HEK293 (cell line): Measurements from ENCODE around the gene ADPRHL1.

Experiments
- CTCF ChIA-PET: fragments of 350-600 bp; formaldehyde crosslinking; extraction: SDS; loops from one replicate; lab custom pipeline; 2021; ENCODE audit warnings: antibody characterized with exemption; lab: Yijun Ruan, JAX
- POLR2A ChIA-PET: fragments of 300-600 bp; formaldehyde crosslinking; extraction: SDS; loops from one replicate; lab custom pipeline; 2020; ENCODE audit warnings: antibody characterized with exemption, inconsistent platforms; lab: Yijun Ruan, JAX
- H3K27ac ChIP-seq: fragments of 200-500 bp; sonication (Bioruptor generic); 2 replicates; pipeline ENCODE4 v1.5.1; 2014; ENCODE audit warnings: low read depth, low read length, control low read depth, inconsistent platforms; ENCODE audit errors: extremely low read depth
- H3K36me3 ChIP-seq, 2 experiments: fragments of 200-500 bp in 1 of 2; sonication (Bioruptor generic) in 1 of 2; 1 replicate in 1 of 2; 2 replicates in 1 of 2; pipeline ENCODE4 v1.5.1; 2014 to 2017; ENCODE audit warnings: inconsistent platforms in 2 of 2, low read length in 2 of 2; ENCODE audit not compliant: control insufficient read depth in 2 of 2, insufficient read depth in 1 of 2
- H3K4me1 ChIP-seq: fragments of 200-500 bp; sonication (Bioruptor generic); 2 replicates; pipeline ENCODE4 v1.5.1; 2014; ENCODE audit warnings: mild to moderate bottlenecking, low read length, inconsistent platforms; ENCODE audit not compliant: control insufficient read depth, insufficient read depth
- H3K4me3 ChIP-seq: 2 replicates; pipeline ENCODE4 v1.5.1; 2011; ENCODE audit warnings: low read depth, mild to moderate bottlenecking, control low read depth, low read length, moderate library complexity
- H3K9me3 ChIP-seq: fragments of 200-500 bp; sonication (Bioruptor generic); 2 replicates; pipeline ENCODE4 v1.5.1; 2014; ENCODE audit warnings: low read depth, low read length, inconsistent platforms; ENCODE audit not compliant: control insufficient read depth, insufficient read depth
- KLF9 ChIP-seq: fragments of 450-650 bp; formaldehyde crosslinking; IDR thresholded peaks from 2 replicates; pipeline ENCODE4 v1.5.1; 2016; ENCODE audit warnings: missing biosample characterization, missing genetic modification characterization, low read depth
- YY1 ChIP-seq: fragments of 450-650 bp; formaldehyde crosslinking; IDR thresholded peaks from 2 replicates; pipeline ENCODE4 v1.5.1; 2018; ENCODE audit warnings: missing biosample characterization, missing genetic modification characterization
- ZNF121 ChIP-seq: fragments of 450-650 bp; formaldehyde crosslinking; IDR thresholded peaks from 2 replicates; pipeline ENCODE4 v1.5.1; 2016; ENCODE audit warnings: missing biosample characterization, missing genetic modification characterization
- ZNF146 ChIP-seq: fragments of 450-650 bp; formaldehyde crosslinking; IDR thresholded peaks from 2 replicates; pipeline ENCODE4 v1.5.1; 2016; ENCODE audit warnings: missing biosample characterization, missing genetic modification characterization
- ZNF214 ChIP-seq: fragments of 450-650 bp; formaldehyde crosslinking; IDR thresholded peaks from 2 replicates; pipeline ENCODE4 v1.5.1; 2017; ENCODE audit warnings: missing biosample characterization, mild to moderate bottlenecking, missing genetic modification characterization, borderline replicate concordance
- ZNF223 ChIP-seq: fragments of 450-650 bp; formaldehyde crosslinking; IDR thresholded peaks from 2 replicates; pipeline ENCODE4 v1.5.1; 2016; ENCODE audit warnings: missing biosample characterization, missing genetic modification characterization
- ZNF366 ChIP-seq: fragments of 450-650 bp; formaldehyde crosslinking; conservative IDR thresholded peaks from 2 replicates; pipeline ENCODE4 v1.5.1; 2016; ENCODE audit warnings: missing biosample characterization, missing genetic modification characterization
- ZNF48 ChIP-seq: fragments of 450-650 bp; formaldehyde crosslinking; IDR thresholded peaks from 2 replicates; pipeline ENCODE4 v1.5.1; 2016; ENCODE audit warnings: missing biosample characterization, missing genetic modification characterization
- ZNF701 ChIP-seq: fragments of 450-650 bp; formaldehyde crosslinking; IDR thresholded peaks from 2 replicates; pipeline ENCODE4 v1.5.1; 2016; ENCODE audit warnings: missing biosample characterization, missing genetic modification characterization
- ZNF791 ChIP-seq: fragments of 450-650 bp; formaldehyde crosslinking; IDR thresholded peaks from 2 replicates; pipeline ENCODE4 v1.5.1; 2016; ENCODE audit warnings: missing biosample characterization, missing genetic modification characterization
- ZSCAN30 ChIP-seq: fragments of 450-650 bp; IDR thresholded peaks from 2 replicates; pipeline ENCODE4 v1.5.1; 2018; ENCODE audit warnings: missing biosample characterization, mild to moderate bottlenecking, missing genetic modification characterization, moderate library complexity
- TF ChIP-seq, protein P1 (sequence below): fragments of 450-650 bp; formaldehyde crosslinking; IDR thresholded peaks from 2 replicates; pipeline ENCODE4 v1.5.1; 2016; ENCODE audit warnings: missing biosample characterization, missing genetic modification characterization
- TF ChIP-seq, protein P2 (sequence below): fragments of 450-650 bp; formaldehyde crosslinking; IDR thresholded peaks from 2 replicates; pipeline ENCODE4; 2016; ENCODE audit warnings: missing biosample characterization, missing genetic modification characterization
- TF ChIP-seq, protein P3 (sequence below): fragments of 450-650 bp; formaldehyde crosslinking; IDR thresholded peaks from 2 replicates; pipeline ENCODE4 v1.5.1; 2016; ENCODE audit warnings: missing biosample characterization, missing genetic modification characterization
- TF ChIP-seq, protein P4 (sequence below): fragments of 450-650 bp; formaldehyde crosslinking; conservative IDR thresholded peaks from 2 replicates; pipeline ENCODE4 v1.5.1; 2016; ENCODE audit warnings: low read depth, missing biosample characterization, missing genetic modification characterization

ADPRHL1 gene

DNA sequence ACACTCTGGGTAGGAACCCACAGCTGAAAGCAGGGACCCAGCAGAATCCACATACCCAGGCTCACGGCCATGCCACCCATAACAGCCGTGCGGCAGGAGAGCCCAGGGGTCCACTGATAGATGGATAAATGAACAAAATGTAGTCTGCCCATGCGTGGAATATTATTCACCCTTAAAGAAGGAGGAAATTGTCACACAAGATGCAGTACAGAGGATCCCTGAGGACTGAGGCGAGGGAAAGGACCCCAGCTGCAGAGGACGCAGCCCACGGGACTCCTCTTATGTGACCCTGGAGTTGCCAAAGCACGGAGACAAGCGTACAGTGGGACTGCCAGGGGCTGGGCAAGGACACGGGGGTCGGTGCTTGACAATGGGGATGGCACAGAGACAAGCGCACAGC, 100.0 kb downstream of the ADPRHL1 start:
- Histone ChIP-seq H3K4me3 (no peak overlapping the region), H3K36me3 (peaks cover 0 to 31% of the 10 kb centered on the region in 2 experiments; a peak in 1 of 3 replicates)
- TF ChIP-seq, protein P1, sequence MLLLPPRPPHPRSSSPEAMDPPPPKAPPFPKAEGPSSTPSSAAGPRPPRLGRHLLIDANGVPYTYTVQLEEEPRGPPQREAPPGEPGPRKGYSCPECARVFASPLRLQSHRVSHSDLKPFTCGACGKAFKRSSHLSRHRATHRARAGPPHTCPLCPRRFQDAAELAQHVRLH (tag by site-specific recombination), result no peak
- TF ChIP-seq ZNF701 (tag by site-specific recombination) (no peak), ZNF146 (tag by site-specific recombination) (peak; percentile 70; the same call in 1 of the 2 replicates)
- TF ChIP-seq, all 188 proteins: peak for 1
- H3K27ac ChIP-seq, result no peak overlapping the region
- ChIA-PET POLR2A (no interaction called here), CTCF (no interaction called here)
- H3K4me1 ChIP-seq, result no peaks in the 10 kb centered on the region
- no peaks in the 10 kb centered on the region for H3K9me3 ChIP-seq

DNA sequence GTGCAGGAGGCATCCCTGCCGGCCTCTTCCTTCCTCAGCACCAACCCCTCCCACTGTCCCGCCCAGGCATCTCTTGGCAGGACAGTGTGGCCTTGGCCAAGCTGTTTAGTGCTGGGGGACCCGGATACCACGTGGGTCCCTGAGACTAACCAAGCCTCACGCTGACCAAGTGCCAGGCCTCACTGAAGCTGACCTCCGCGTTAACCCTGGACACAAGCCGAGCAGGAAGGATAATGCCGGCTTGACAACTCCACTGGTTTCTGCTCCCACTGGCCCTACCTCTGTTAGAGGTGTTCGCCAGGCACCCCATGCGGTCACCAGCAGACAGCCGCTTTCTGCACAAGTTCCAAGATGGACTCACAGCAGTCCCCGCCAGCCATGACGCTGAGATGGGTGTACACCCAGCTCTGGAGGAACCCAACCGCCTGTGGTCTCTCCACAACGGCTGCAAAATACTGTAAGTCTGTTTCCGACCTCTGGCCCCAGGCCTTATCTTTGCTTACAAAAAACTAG, 101.7 kb downstream of the ADPRHL1 start:
- H3K27ac ChIP-seq, result no peak overlapping the region
- TF ChIP-seq YY1 (tag by site-specific recombination) (no peak), ZSCAN30 (no peak)
- TF ChIP-seq, protein P2, sequence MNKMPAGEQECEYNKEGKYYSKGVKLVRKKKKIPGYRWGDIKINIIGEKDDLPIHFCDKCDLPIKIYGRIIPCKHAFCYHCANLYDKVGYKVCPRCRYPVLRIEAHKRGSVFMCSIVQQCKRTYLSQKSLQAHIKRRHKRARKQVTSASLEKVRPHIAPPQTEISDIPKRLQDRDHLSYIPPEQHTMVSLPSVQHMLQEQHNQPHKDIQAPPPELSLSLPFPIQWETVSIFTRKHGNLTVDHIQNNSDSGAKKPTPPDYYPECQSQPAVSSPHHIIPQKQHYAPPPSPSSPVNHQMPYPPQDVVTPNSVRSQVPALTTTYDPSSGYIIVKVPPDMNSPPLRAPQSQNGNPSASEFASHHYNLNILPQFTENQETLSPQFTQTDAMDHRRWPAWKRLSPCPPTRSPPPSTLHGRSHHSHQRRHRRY (tag by site-specific recombination), result no peak
- no peaks in the 10 kb centered on the region for H3K4me1 ChIP-seq
- H3K9me3 ChIP-seq, result no peaks in the 10 kb centered on the region
- no peak overlapping the region for H3K4me3 ChIP-seq
- ChIA-PET POLR2A (no interaction called here), CTCF (interaction anchor here (0.7 kb wide), 1 partner anchor 45 kb away, joined by 4 read pairs; no protein-coding TSS in a partner anchor)
- H3K36me3 ChIP-seq, result peaks cover 0 to 36% of the 10 kb centered on the region in 2 experiments; a peak in 1 of 3 replicates

DNA sequence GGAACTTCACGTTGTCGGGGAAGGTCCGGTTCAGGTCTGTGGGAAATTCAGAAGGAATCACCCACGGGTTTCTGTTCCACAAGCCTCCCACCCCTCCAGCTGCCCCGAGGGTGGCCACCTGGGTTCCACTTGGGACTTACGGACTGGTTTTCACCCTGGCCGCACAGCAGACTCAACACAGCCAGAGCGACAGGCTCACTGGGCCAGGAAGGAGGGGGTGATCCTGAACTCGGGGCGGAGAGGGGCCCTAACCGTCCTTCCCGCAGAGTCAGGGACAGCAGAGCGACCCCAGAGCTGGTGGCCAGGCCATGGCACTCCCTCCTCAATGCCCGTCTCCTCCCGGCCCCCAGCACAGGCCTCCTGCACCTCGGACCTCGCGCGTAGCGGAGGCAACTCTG, 102.4 kb downstream of the ADPRHL1 start:
- peaks cover 0 to 36% of the 10 kb centered on the region in 2 experiments; a peak in 1 of 3 replicates for H3K36me3 ChIP-seq
- ChIA-PET CTCF (interaction anchor here (0.7 kb wide), 1 partner anchor 46 kb away, joined by 4 read pairs; no protein-coding TSS in a partner anchor), POLR2A (no interaction called here)
- H3K4me1 ChIP-seq, result no peaks in the 10 kb centered on the region
- no peak overlapping the region for H3K27ac ChIP-seq
- no peak for TF ChIP-seq ZNF48
- no peak for TF ChIP-seq ZNF791 (tag by site-specific recombination)
- TF ChIP-seq, protein P3, sequence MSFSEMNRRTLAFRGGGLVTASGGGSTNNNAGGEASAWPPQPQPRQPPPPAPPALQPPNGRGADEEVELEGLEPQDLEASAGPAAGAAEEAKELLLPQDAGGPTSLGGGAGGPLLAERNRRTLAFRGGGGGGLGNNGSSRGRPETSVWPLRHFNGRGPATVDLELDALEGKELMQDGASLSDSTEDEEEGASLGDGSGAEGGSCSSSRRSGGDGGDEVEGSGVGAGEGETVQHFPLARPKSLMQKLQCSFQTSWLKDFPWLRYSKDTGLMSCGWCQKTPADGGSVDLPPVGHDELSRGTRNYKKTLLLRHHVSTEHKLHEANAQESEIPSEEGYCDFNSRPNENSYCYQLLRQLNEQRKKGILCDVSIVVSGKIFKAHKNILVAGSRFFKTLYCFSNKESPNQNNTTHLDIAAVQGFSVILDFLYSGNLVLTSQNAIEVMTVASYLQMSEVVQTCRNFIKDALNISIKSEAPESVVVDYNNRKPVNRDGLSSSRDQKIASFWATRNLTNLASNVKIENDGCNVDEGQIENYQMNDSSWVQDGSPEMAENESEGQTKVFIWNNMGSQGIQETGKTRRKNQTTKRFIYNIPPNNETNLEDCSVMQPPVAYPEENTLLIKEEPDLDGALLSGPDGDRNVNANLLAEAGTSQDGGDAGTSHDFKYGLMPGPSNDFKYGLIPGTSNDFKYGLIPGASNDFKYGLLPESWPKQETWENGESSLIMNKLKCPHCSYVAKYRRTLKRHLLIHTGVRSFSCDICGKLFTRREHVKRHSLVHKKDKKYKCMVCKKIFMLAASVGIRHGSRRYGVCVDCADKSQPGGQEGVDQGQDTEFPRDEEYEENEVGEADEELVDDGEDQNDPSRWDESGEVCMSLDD (tag by site-specific recombination), result no peak
- TF ChIP-seq YY1 (tag by site-specific recombination), result no peak
- TF ChIP-seq ZNF121 (tag by site-specific recombination), result no peak
- no peak for TF ChIP-seq KLF9 (tag by site-specific recombination)
- TF ChIP-seq ZNF366 (tag by site-specific recombination), result no peak
- TF ChIP-seq ZNF214, result no peak
- TF ChIP-seq ZNF223, result no peak
- TF ChIP-seq, protein P4, sequence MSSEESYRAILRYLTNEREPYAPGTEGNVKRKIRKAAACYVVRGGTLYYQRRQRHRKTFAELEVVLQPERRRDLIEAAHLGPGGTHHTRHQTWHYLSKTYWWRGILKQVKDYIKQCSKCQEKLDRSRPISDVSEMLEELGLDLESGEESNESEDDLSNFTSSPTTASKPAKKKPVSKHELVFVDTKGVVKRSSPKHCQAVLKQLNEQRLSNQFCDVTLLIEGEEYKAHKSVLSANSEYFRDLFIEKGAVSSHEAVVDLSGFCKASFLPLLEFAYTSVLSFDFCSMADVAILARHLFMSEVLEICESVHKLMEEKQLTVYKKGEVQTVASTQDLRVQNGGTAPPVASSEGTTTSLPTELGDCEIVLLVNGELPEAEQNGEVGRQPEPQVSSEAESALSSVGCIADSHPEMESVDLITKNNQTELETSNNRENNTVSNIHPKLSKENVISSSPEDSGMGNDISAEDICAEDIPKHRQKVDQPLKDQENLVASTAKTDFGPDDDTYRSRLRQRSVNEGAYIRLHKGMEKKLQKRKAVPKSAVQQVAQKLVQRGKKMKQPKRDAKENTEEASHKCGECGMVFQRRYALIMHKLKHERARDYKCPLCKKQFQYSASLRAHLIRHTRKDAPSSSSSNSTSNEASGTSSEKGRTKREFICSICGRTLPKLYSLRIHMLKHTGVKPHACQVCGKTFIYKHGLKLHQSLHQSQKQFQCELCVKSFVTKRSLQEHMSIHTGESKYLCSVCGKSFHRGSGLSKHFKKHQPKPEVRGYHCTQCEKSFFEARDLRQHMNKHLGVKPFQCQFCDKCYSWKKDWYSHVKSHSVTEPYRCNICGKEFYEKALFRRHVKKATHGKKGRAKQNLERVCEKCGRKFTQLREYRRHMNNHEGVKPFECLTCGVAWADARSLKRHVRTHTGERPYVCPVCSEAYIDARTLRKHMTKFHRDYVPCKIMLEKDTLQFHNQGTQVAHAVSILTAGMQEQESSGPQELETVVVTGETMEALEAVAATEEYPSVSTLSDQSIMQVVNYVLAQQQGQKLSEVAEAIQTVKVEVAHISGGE (tag by site-specific recombination), result no peak
- H3K4me3 ChIP-seq, result no peak overlapping the region
- H3K9me3 ChIP-seq, result no peaks in the 10 kb centered on the region
